K562 (cell line): ENCODE measurements around the gene SETDB2. TPM values are rescaled to one million over a fixed set of nuclear protein-coding genes. Genes with fewer than 3 reads are reported as not detected.

Experiments
- AFF4 ChIP-seq: sonication (generic); formaldehyde crosslinking; IDR thresholded peaks from 2 replicates; pipeline ENCODE4 v1.8.0; 2023; ENCODE audit warnings: mild to moderate bottlenecking, missing genetic modification reagents
- JUND ChIP-seq, 2 experiments: IDR thresholded peaks; 2 replicates in 1 of 2; 3 replicates in 1 of 2; pipeline ENCODE4 v1.6.1; 2011; ENCODE audit warnings: borderline replicate concordance in 2 of 2, low read depth in 2 of 2, low read length in 2 of 2, improper control_type of control experiment in 1 of 2, missing biosample characterization in 1 of 2, missing genetic modification characterization in 1 of 2, missing genetic modification reagents in 1 of 2
- OTX1 ChIP-seq: fragments of 450-650 bp; formaldehyde crosslinking; IDR thresholded peaks from 2 replicates; pipeline ENCODE4 v1.4.0; 2022; ENCODE audit warnings: mild to moderate bottlenecking
- SREBF2 ChIP-seq: sonication (generic); formaldehyde crosslinking; IDR thresholded peaks from 2 replicates; pipeline ENCODE4 v1.4.0; 2020; ENCODE audit warnings: mild to moderate bottlenecking, missing genetic modification reagents
- TSHZ1 ChIP-seq: fragments of 250-450 bp; sonication (Bioruptor Pico); IDR thresholded peaks from 2 replicates; pipeline ENCODE4 v1.4.0; 2020; ENCODE audit warnings: mild to moderate bottlenecking, moderate library complexity
- polyA plus RNA-seq, 8 experiments: library from polyadenylated mRNA; depleted of rRNA in 4 of 8; stranded (reverse) in 5 of 8; unstranded in 3 of 8; fragments of >200 nt; fragmentation: Nextera tagmentation in 2 of 8; fragmentation: Illumina TruSeq in 1 of 8; extraction: Ambion mirVana in 2 of 8; extraction: Trizol in 1 of 8; gene quantifications; 2 replicates each; pipeline versions ENCODE4 v1.2.1 to v1.2.3, GENCODE V29; 2011 to 2014; ENCODE audit warnings: inconsistent platforms in 1 of 8, missing spikeins in 1 of 8
- total RNA-seq, 7 experiments: library from RNA; depleted of rRNA in 6 of 7; stranded (reverse); fragments of >200 nt in 6 of 7; fragmentation: Illumina TruSeq in 2 of 7; extraction: Trizol in 2 of 7; gene quantifications; 2 replicates each; pipeline versions ENCODE4 v1.2.1 to v1.2.3, GENCODE V29; 2011 to 2021; ENCODE audit warnings: low replicate concordance in 1 of 7

Gene SETDB2
- total and polyA plus RNA-seq, 9 of the 15 experiments (the other 6 are each of a cell fraction or from before 2014, with no cell fraction given): 1.0 to 9.0 (median 6.1) TPM

- TF ChIP-seq JUND (IDR thresholded peaks at IDR 0.05; ENCODE audit: borderline replicate concordance, low read depth, low read length): no peak
- TF ChIP-seq JUND (tag; IDR thresholded peaks at IDR 0.05; ENCODE audit: borderline replicate concordance, low read depth, low read length): no peak
- no peak for TF ChIP-seq TSHZ1
- TF ChIP-seq OTX1 (CRISPR knock-in tag): no peak
- no peak for TF ChIP-seq AFF4 (CRISPR knock-in tag)
- no peak for TF ChIP-seq SREBF2
These were observed 34.1 kb upstream of the SETDB2 start (continued) for GRCh38 chr13:49410006-49410405.
